HG03103 (cell line): ENCODE measurements around the gene PTGDR.
A peak's percentile ranks its signal among the peaks of the same experiment; 100 is the strongest.

Source experiments
- ATAC-seq: cut with Tn5 transposase; IDR thresholded peaks from one replicate; pipeline ENCODE4 v1.9.1; 2021; ENCODE audit warnings: low read depth; ENCODE audit not compliant: unreplicated experiment

PTGDR gene

GRCh38 chr14:52307376-52307775, 39.9 kb downstream of the PTGDR start:
- ATAC-seq, result no peak

DNA sequence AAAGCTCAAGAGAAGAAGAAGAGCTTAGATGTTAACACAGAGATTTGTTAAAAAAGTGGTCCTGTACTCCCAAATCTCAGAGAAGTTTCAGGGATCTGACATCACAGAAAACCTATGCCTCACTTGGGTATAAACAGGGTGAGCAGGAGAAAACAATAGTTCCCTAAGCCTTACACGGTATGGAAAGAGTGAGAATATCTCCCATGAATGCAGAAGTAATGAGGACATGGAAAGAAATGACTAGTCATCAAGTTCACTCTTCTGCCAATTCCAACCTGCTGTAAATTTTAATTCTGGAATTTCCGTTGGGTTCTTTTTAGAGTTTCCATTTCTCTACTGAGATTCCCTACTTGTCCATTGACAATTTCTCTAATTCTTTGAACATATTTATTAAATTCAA, 40.4 kb downstream of the PTGDR start:
- no peak for ATAC-seq

- no peak for ATAC-seq
These were observed 43.0 kb downstream of the PTGDR start for GRCh38 chr14:52310541-52310940.

- no peak for ATAC-seq
These were observed 45.4 kb downstream of the PTGDR start for GRCh38 chr14:52312931-52313355.

GRCh38 chr14:52313462-52313861, 46.0 kb downstream of the PTGDR start:
- no peak for ATAC-seq

- ATAC-seq, result no peak
These were observed 46.6 kb downstream of the PTGDR start, which contains the start of gene PTGER2 for GRCh38 chr14:52313903-52314594. PTGER2 (plus strand) TSS chr14:52314312; CDS start chr14:52314549, 237 bp downstream.

GRCh38 chr14:52314595-52315354, 47.3 kb downstream of the PTGDR start:
- no peak for ATAC-seq

GRCh38 chr14:52315355-52315718, 47.8 kb downstream of the PTGDR start:
- ATAC-seq, result no peak

DNA sequence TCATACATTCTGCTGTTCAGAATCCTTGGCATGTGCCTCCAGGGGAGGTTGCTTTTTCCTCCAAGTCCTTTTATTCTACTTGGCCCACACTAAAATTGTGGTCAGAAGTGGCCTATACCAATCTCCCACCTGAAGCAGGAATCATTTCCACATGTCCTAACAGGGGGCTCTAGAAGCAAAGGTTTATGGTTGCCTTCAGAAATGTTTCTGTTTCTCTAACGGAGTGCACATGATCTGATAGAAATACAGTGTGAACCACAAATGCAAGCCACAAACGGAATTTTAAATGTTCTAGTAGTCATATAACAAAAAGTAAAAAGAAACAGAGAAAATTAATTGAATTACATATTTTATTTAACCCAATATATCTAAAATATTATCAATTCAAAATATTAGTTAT, 50.6 kb downstream of the PTGDR start:
- ATAC-seq, result no peak

DNA sequence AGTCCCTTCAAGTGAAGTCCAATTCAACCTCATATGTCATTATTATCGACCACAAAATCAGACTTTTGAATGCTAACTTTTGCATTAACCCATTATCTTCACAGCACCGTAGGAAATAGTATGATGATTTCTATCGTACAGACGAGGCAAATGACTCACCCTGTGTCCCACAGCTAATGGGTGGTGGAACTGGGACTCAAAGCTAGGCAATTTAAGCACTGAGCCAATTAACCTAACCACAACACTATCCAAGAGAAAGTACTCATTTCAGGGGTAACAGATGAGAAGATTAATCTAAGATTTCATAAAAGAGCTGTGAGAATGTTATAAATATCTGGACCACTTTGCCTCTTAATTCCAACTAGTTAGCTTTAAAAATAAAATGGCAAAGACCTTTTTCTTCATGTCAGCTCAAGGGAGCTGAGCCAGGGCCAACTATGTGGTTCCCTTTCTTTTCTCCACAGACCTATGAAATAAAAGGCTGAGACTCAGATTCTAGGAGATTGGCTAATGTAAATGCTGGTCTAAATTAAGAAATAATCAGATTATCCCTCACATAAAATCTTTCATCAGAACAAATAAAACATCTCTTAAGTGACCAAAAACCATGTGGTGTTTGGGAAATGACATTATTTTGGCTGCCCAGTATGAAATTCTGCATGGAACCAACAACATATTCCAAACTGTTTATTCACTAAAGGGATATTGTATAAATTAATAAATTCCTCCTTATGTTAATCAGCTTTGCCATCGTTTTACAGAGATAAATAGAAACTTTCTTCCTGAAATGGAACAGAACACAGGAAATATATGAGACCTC, 51.5 kb downstream of the PTGDR start:
- no peak for ATAC-seq

GRCh38 chr14:52319919-52320318, 52.4 kb downstream of the PTGDR start:
- no peak for ATAC-seq

GRCh38 chr14:52325126-52325525, 57.6 kb downstream of the PTGDR start:
- ATAC-seq, result peak; percentile 92

DNA sequence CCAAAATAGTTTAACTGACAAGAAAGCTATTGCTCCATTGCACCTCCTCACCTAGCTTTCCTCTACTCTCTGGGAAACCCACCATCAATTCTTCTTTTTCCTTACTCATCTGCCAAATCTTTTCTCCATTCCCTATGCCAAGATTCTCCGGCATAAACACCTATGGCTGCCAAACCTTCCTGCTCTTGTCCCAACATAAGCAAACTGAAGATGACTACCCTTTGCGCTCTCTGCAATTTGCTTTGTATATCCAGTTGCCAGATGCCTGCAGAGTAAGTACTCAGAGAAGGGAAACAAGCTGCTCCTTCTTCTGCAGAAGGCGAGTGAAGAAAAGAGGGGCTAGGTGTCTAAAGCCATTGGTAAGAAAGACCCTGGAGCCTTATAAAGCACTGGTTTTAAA, 58.1 kb downstream of the PTGDR start:
- no peak for ATAC-seq
